Measurements from ENCODE around the gene CAMK4.
A peak's percentile ranks its signal among the peaks of the same experiment; 100 is the strongest.

The CAMK4 gene

DNA sequence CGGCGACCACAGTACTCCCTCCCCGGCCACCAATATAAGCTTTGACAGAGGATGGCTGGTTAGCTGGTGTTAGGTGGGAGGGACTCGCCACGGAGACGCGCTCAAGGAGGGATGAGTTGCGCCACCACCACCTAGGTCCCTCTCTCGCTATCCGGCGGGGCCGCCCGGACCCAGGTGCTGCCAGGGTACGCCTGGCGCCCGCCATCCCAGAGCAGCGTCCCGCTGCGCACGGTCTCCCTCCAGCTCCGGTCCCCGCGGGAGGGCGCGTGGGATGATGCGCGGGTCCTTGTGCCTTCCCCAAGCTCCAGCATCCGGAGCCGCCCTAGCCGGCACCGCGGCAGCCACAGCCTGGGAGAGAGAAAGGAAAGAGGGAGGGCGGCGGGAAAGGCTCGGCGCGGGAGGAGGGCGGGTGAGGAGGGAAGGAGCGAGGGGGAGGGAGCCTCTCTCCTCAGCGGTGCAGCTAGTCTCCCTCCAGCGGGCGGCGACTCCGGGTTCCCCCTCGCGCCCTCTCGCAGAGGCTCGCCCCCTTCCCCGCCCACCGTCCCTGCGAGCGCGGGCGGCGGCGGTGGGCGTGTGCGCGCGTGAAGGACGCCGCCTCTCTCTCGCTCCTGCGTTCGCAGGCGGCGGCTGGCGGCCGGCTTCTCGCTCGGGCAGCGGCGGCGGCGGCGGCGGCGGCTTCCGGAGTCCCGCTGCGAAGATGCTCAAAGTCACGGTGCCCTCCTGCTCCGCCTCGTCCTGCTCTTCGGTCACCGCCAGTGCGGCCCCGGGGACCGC, at the start of gene CAMK4:
Gene CAMK4, plus strand, starts transcription at position 598 of the 774 bp plus-strand sequence. Its CDS starts 100 bp downstream, at position 698.
- peak within 1 kb of the TSS; percentile 88 for H3K4me3 ChIP-seq (ENCODE audit: control insufficient read depth, low read depth, low read length)
- TF ChIP-seq CTCF (IDR thresholded peaks at IDR 0.05; ENCODE audit: control insufficient read depth, insufficient read depth, low read depth, low read length, missing control alignments), result no peak
- DNase-seq (ENCODE audit: low read depth), result peak; percentile 21

- TF ChIP-seq CTCF (IDR thresholded peaks at IDR 0.05; ENCODE audit: control insufficient read depth, insufficient read depth, low read depth, low read length, missing control alignments), result no peak
- no peak overlapping the region for H3K4me3 ChIP-seq (ENCODE audit: control insufficient read depth, low read depth, low read length)
- DNase-seq (ENCODE audit: low read depth), result no peak
These were observed 41.1 kb upstream of the CAMK4 start for GRCh38 chr5:111183064-111183463.

GRCh38 chr5:111187079-111187478, 37.1 kb upstream of the CAMK4 start:
- no peak for TF ChIP-seq CTCF (IDR thresholded peaks at IDR 0.05; ENCODE audit: control insufficient read depth, insufficient read depth, low read depth, low read length, missing control alignments)
- DNase-seq (ENCODE audit: low read depth), result no peak

GRCh38 chr5:111194053-111194452, 30.1 kb upstream of the CAMK4 start:
- no peak for DNase-seq (ENCODE audit: low read depth)
- H3K4me3 ChIP-seq (ENCODE audit: control insufficient read depth, low read depth, low read length), result no peak overlapping the region
- no peak for TF ChIP-seq CTCF (IDR thresholded peaks at IDR 0.05; ENCODE audit: control insufficient read depth, insufficient read depth, low read depth, low read length, missing control alignments)

More at GRCh38 chr5:111187079-111187478, 37.1 kb upstream of the CAMK4 start:
- no peak overlapping the region for H3K4me3 ChIP-seq (ENCODE audit: control insufficient read depth, low read depth, low read length)

DNA sequence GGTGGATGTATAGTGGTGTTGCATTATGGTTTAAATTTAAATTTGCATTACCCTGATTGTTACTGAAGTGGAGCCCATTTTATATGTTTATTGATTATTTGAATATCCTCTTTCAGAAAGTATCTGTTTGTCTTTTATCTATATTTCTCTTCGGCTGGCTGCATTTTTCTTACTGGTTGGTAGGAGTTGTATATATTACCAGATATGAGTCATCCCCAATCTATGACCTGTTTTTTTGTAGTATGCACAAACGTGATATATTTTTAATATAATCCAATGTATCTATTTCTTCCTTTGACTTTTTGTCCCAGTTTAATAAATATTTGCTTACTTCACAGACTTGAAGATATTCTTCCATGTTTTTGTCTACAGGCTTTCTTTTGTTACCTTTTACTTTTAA, 29.3 kb upstream of the CAMK4 start:
- DNase-seq (ENCODE audit: low read depth), result no peak
- no peak overlapping the region for H3K4me3 ChIP-seq (ENCODE audit: control insufficient read depth, low read depth, low read length)
- no peak for TF ChIP-seq CTCF (IDR thresholded peaks at IDR 0.05; ENCODE audit: control insufficient read depth, insufficient read depth, low read depth, low read length, missing control alignments)

DNA sequence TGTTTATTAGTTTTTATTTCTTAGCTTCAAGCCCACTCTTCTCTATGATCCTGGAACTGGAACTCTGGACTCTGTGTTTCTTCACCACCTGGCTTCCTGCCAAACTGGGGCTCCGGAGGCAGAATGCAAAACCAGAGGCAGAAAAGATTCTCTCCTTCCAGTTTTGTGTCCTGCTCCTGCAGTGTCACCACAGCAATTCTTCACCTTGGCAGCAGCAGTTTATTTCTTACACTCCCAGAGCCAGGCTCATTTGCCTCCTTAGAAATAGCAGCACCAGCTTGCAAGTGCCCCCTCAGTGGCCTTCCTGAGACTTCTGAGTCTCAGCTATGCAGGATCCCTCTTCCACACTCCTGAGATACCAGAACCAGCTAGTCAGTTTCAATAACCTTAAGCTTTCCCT, 26.7 kb upstream of the CAMK4 start:
- DNase-seq (ENCODE audit: low read depth), result no peak
- no peak overlapping the region for H3K4me3 ChIP-seq (ENCODE audit: control insufficient read depth, low read depth, low read length)
- TF ChIP-seq CTCF (IDR thresholded peaks at IDR 0.05; ENCODE audit: control insufficient read depth, insufficient read depth, low read depth, low read length, missing control alignments), result no peak
